Osteoblast (primary cell): ENCODE results near the gene HOXB13. TPM values are rescaled to one million over a fixed set of nuclear protein-coding genes. Genes with fewer than 3 reads are reported as not detected.
A peak's percentile ranks its signal among the peaks of the same experiment; 100 is the strongest.

Experiments
- DNase-seq: peaks from one replicate; pipeline ENCODE4 v3.0.0; 2011; ENCODE audit warnings: low spot score, mixed read lengths; ENCODE audit not compliant: insufficient read length; ENCODE audit errors: missing footprints
- H2AFZ ChIP-seq: 2 replicates; pipeline ENCODE4 v1.6.0; 2011; ENCODE audit warnings: mild to moderate bottlenecking, low read length
- H3K27ac ChIP-seq: 2 replicates; pipeline ENCODE4 v1.5.1; 2011; ENCODE audit warnings: mild to moderate bottlenecking, low read depth, low read length, moderate library complexity
- H3K27me3 ChIP-seq: 2 replicates; pipeline ENCODE4 v1.6.0; 2012; ENCODE audit warnings: mild to moderate bottlenecking, control low read depth, inconsistent platforms, low read length, moderate library complexity; ENCODE audit not compliant: insufficient read depth
- H3K36me3 ChIP-seq: 2 replicates; pipeline ENCODE4 v1.5.1; 2011; ENCODE audit warnings: mild to moderate bottlenecking, low read length, control low read depth, moderate library complexity; ENCODE audit not compliant: insufficient read depth
- H3K4me1 ChIP-seq: 2 replicates; pipeline ENCODE4 v1.5.1; 2011; ENCODE audit warnings: mild to moderate bottlenecking, low read length, control low read depth, moderate library complexity; ENCODE audit not compliant: insufficient read depth
- H3K4me2 ChIP-seq: 2 replicates; pipeline ENCODE4 v1.6.0; 2011; ENCODE audit warnings: mild to moderate bottlenecking, low read length; ENCODE audit not compliant: insufficient read depth
- H3K4me3 ChIP-seq: fragments of 200-600 bp; sonication (generic); 3 replicates; pipeline ENCODE4 v1.5.1; 2012; ENCODE audit warnings: mild to moderate bottlenecking, low read length, inconsistent platforms; ENCODE audit not compliant: insufficient read depth
- H3K79me2 ChIP-seq: 2 replicates; pipeline ENCODE4 v1.6.0; 2012; ENCODE audit warnings: mild to moderate bottlenecking, low read length, control low read depth, inconsistent platforms; ENCODE audit not compliant: insufficient read depth
- H3K9me3 ChIP-seq: 2 replicates; pipeline ENCODE4 v1.5.1; 2011; ENCODE audit warnings: low read depth, low read length, control low read depth
- H4K20me1 ChIP-seq: 2 replicates; pipeline ENCODE4 v1.6.0; 2012; ENCODE audit warnings: mild to moderate bottlenecking, low read length, control low read depth; ENCODE audit not compliant: insufficient read depth
- total RNA-seq: library from RNA; depleted of rRNA; stranded (reverse); fragments of >200 nt; gene quantifications from 2 replicates; pipeline ENCODE4 v1.2.3, GENCODE V29; 2012
- TF ChIP-seq, protein P1 (sequence below): IDR thresholded peaks from 2 replicates; pipeline ENCODE4 v1.5.1; 2011; ENCODE audit warnings: mild to moderate bottlenecking, low read depth, low read length, moderate library complexity; ENCODE audit errors: extremely low read depth

Gene HOXB13
- total RNA-seq, 1 donor: not detected

DNA sequence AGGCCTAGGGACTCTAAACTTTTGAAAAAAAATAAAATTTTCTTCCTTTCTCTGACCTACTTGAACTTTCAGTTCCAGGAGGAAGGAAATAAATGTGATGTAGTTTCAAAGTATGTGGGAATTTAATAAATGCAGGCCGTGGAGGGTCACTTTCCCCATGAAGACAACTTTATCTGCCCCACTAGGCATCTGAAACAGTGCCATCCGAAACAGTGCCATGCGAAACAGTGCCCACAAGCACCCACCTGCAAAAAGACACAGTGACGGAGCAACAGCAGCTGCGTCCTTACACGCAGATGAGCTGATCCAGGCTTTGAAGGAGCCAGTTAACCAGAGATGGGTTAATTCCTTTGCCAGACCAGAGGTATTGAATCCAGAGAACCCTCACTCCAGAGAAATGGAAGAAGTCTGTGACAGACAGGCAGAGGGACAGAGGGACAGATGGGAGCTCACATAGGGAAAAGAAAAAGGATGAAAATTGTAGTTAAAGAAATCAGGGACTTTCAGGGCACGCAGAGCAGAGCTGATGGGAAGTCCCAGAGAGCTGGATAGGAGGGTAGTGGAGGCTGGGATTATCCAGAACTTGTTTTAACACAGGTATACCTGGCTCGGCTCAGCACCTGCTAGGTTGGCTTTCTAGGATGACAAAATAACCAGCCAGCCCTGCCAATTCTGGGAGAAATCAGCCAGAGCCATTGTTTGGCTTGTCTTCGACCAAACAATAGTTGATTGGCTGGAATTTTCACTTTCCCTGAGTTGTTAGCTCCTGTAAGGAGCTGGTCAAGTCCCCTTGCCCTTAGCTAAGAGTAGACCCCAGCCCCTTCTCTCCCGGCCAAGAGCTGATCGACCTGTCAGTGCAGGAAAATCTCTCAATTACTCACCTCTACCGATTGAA is 17.1 kb upstream of the HOXB13 start:
- Histone ChIP-seq H3K4me3 (no peak overlapping the region), H2AFZ (no peak overlapping the region), H4K20me1 (no peaks in the 10 kb centered on the region), H3K4me1 (no peaks in the 10 kb centered on the region), H3K79me2 (no peaks in the 10 kb centered on the region), H3K27ac (no peak overlapping the region), H3K27me3 (peaks cover 98% of the 10 kb centered on the region), H3K36me3 (no peaks in the 10 kb centered on the region), H3K4me2 (no peak overlapping the region), H3K9me3 (no peaks in the 10 kb centered on the region)
- TF ChIP-seq, protein P1, sequence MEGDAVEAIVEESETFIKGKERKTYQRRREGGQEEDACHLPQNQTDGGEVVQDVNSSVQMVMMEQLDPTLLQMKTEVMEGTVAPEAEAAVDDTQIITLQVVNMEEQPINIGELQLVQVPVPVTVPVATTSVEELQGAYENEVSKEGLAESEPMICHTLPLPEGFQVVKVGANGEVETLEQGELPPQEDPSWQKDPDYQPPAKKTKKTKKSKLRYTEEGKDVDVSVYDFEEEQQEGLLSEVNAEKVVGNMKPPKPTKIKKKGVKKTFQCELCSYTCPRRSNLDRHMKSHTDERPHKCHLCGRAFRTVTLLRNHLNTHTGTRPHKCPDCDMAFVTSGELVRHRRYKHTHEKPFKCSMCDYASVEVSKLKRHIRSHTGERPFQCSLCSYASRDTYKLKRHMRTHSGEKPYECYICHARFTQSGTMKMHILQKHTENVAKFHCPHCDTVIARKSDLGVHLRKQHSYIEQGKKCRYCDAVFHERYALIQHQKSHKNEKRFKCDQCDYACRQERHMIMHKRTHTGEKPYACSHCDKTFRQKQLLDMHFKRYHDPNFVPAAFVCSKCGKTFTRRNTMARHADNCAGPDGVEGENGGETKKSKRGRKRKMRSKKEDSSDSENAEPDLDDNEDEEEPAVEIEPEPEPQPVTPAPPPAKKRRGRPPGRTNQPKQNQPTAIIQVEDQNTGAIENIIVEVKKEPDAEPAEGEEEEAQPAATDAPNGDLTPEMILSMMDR: no peak
- DNase-seq: peak; percentile 46

DNA sequence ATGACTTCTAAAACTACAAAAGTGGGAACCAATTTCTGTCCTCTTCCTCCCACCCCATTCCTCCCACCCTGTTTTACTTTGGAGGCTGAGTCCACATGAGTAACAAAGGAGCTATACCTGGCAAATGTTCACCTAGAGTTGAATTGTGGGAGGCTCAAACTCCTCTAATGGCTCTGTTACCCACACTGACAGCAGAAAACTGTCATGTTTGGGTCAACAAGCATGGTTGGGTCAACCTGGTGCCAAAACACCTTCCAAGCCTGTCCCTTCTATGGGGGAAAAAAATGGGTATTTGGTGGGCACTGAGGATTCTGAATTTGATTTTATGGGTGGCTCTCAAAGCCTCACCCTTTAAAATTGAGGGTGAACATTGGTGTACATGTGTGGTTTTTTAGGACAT is 12.0 kb upstream of the HOXB13 start:
- Histone ChIP-seq H3K4me2 (no peak overlapping the region), H3K36me3 (no peaks in the 10 kb centered on the region), H4K20me1 (no peaks in the 10 kb centered on the region), H3K27ac (no peak overlapping the region), H3K4me3 (no peak overlapping the region), H3K4me1 (no peaks in the 10 kb centered on the region), H2AFZ (no peak overlapping the region), H3K79me2 (no peaks in the 10 kb centered on the region), H3K27me3 (peaks cover 93% of the 10 kb centered on the region), H3K9me3 (no peaks in the 10 kb centered on the region)
- peak; percentile 26 for DNase-seq
- TF ChIP-seq, protein P1: no peak

DNA sequence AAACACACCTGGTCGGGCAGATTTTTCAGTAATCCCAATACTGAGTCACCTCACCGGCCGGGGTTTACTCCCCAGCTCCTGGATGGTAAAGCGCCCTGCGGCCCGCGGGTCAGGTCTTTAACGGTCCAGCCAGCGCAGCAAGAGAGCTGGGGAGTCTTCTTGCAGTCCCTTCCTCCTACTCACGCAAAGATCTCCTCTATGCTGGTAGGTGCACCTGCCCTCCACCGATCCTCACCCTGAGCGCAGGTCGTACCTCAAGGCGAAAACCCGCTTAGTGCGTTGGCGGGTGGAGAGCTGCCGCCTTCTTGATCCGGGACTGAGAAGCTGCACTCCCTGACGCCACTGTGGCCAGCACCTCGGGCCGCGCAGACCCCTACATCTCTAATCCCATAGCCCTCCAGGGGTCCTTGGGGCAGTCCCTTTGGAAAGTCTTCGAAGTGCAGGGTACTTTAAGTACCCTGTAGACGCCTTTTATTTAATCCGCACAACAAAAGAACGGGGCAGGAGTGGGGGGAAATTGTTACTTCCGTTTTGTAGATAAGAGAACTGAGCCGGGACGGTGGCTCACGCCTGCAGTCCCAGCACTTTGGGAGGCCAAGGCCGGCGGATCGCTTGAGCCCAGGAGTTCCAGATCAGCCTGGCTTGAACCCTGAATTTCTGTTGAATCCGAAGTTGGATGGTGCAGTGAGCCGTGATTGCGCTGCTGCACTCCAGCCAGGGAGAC is 10.4 kb upstream of the HOXB13 start:
- TF ChIP-seq, protein P1: no peak
- H3K9me3 ChIP-seq: no peaks in the 10 kb centered on the region
- H3K27me3 ChIP-seq: peaks cover 93% of the 10 kb centered on the region
- no peak overlapping the region for H3K4me2 ChIP-seq
- H3K27ac ChIP-seq: no peak overlapping the region
- no peaks in the 10 kb centered on the region for H4K20me1 ChIP-seq
- no peaks in the 10 kb centered on the region for H3K79me2 ChIP-seq
- peak; percentile 39 for DNase-seq
- H2AFZ ChIP-seq: no peak overlapping the region
- no peak overlapping the region for H3K4me3 ChIP-seq
- H3K4me1 ChIP-seq: no peaks in the 10 kb centered on the region
- H3K36me3 ChIP-seq: no peaks in the 10 kb centered on the region

DNA sequence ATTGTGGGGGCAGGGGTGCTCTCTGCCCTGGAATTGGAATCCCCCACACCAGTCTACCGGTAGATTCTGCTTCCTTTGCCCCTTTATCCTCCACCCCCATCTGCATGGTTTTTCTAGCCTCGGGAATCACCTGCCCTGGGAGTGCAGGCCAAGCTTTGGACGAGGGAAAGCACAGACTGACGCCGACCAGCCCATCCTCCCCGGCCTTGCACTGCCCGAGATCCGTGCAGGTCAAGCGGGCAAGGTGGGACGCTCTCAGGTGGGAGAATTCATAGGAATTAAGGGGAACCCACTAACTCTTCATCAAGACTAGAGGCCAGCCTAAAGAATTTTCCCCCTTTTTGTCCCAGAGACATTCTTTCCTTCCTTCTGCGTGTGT is 9.9 kb upstream of the HOXB13 start:
- H3K27me3 ChIP-seq: peaks cover 93% of the 10 kb centered on the region
- H4K20me1 ChIP-seq: no peaks in the 10 kb centered on the region
- H3K4me2 ChIP-seq: no peak overlapping the region
- peak; percentile 30 for DNase-seq
- no peaks in the 10 kb centered on the region for H3K79me2 ChIP-seq
- TF ChIP-seq, protein P1: no peak
- no peak overlapping the region for H3K4me3 ChIP-seq
- no peak overlapping the region for H3K27ac ChIP-seq
- H3K4me1 ChIP-seq: no peaks in the 10 kb centered on the region
- no peaks in the 10 kb centered on the region for H3K36me3 ChIP-seq
- no peak overlapping the region for H2AFZ ChIP-seq
- H3K9me3 ChIP-seq: no peaks in the 10 kb centered on the region
